Neural progenitor cell (in vitro differentiated cells): ENCODE data around the gene WNT2. TPM values are rescaled to one million over a fixed set of nuclear protein-coding genes. Genes with fewer than 3 reads are reported as not detected.

ENCODE experiments used
- DNase-seq: peaks from one replicate; pipeline ENCODE4 v3.0.0-alpha.2; 2016; ENCODE audit warnings: low spot score
- H2AFZ ChIP-seq: fragments of 200-600 bp; sonication (generic); replicated peaks from 2 replicates; pipeline ENCODE4 v1.6.1; 2016; ENCODE audit warnings: antibody characterized with exemption
- H3F3A ChIP-seq: fragments of 200-600 bp; sonication (generic); 2 replicates; pipeline ENCODE4 v1.6.1; 2016; ENCODE audit warnings: antibody characterized with exemption, low read depth
- H3K27ac ChIP-seq: fragments of 200-600 bp; sonication (generic); 2 replicates; pipeline ENCODE4 v1.5.1; 2016; ENCODE audit warnings: mild to moderate bottlenecking
- H3K27me3 ChIP-seq: fragments of 200-600 bp; sonication (generic); 2 replicates; pipeline ENCODE4 v1.6.1; 2016; ENCODE audit warnings: mild to moderate bottlenecking, moderate library complexity
- H3K36me3 ChIP-seq: fragments of 200-600 bp; sonication (generic); 2 replicates; pipeline ENCODE4 v1.5.1; 2016
- H3K4me1 ChIP-seq: fragments of 200-600 bp; sonication (generic); 2 replicates; pipeline ENCODE4 v1.6.1; 2016; ENCODE audit warnings: mixed run types
- H3K4me2 ChIP-seq: fragments of 200-600 bp; sonication (generic); 2 replicates; pipeline ENCODE4 v1.6.1; 2016
- H3K4me3 ChIP-seq: fragments of 200-600 bp; sonication (generic); 2 replicates; pipeline ENCODE4 v1.5.1; 2016
- H3K79me2 ChIP-seq: fragments of 200-600 bp; sonication (generic); 2 replicates; pipeline ENCODE4 v1.6.1; 2016; ENCODE audit warnings: low read depth
- H3K9ac ChIP-seq: fragments of 200-600 bp; sonication (generic); 2 replicates; pipeline ENCODE4 v1.6.1; 2016
- H3K9me3 ChIP-seq: fragments of 200-600 bp; sonication (generic); 2 replicates; pipeline ENCODE4 v1.5.1; 2016; ENCODE audit warnings: low read depth
- H4K20me1 ChIP-seq: fragments of 200-600 bp; sonication (generic); 2 replicates; pipeline ENCODE4 v1.6.1; 2016; ENCODE audit warnings: low read depth
- H3K27ac Mint-ChIP-seq: 3 replicates; pipeline ENCODE4 v1.8.0; 2021; ENCODE audit warnings: mixed read lengths
- H3K27me3 Mint-ChIP-seq: 2 replicates; pipeline ENCODE4 v1.8.0; 2022; ENCODE audit warnings: low read depth, mild to moderate bottlenecking, inconsistent platforms, moderate library complexity, mixed read lengths; ENCODE audit not compliant: insufficient read depth
- H3K36me3 Mint-ChIP-seq: 3 replicates; pipeline ENCODE4 v1.8.0; 2021; ENCODE audit warnings: mixed read lengths
- H3K4me1 Mint-ChIP-seq: 3 replicates; pipeline ENCODE4 v1.8.0; 2021; ENCODE audit warnings: mixed read lengths
- H3K4me3 Mint-ChIP-seq: 3 replicates; pipeline ENCODE4 v1.8.0; 2021; ENCODE audit warnings: mild to moderate bottlenecking, moderate library complexity, mixed read lengths
- H3K9me3 Mint-ChIP-seq: 3 replicates; pipeline ENCODE4 v1.8.0; 2020; ENCODE audit warnings: mixed read lengths
- CTCF ChIP-seq: fragments of 200-600 bp; sonication (generic); IDR thresholded peaks from 2 replicates; pipeline ENCODE4 v1.5.1; 2017; ENCODE audit warnings: antibody characterized with exemption, mild to moderate bottlenecking
- EZH2 ChIP-seq: fragments of 200-600 bp; sonication (generic); IDR thresholded peaks from 2 replicates; pipeline ENCODE4 v1.6.1; 2017; ENCODE audit warnings: antibody characterized with exemption, mild to moderate bottlenecking, moderate library complexity
- EZH2phosphoT487 ChIP-seq: fragments of 200-600 bp; sonication (generic); IDR thresholded peaks from 2 replicates; pipeline ENCODE4 v1.6.1; 2017; ENCODE audit warnings: antibody characterized with exemption
- total RNA-seq: library from RNA; depleted of rRNA; stranded (reverse); fragments of >200 nt; gene quantifications from 2 replicates; pipeline ENCODE4 v1.2.3, GENCODE V29; 2015; ENCODE audit warnings: low replicate concordance

Gene WNT2
- total RNA-seq, 1 donor from 2014 or later, result not detected

GRCh38 chr7:117347962-117348672, 25.3 kb upstream of the WNT2 start:
- Histone ChIP-seq H3K4me1 (peaks cover 21% of the 10 kb centered on the region), H3K9me3 (no peaks in the 10 kb centered on the region), H4K20me1 (no peaks in the 10 kb centered on the region), H3K9ac (no peak overlapping the region), H3K36me3 (no peaks in the 10 kb centered on the region), H2AFZ (no peak overlapping the region), H3K4me2 (no peak overlapping the region), H3K4me3 (no peak overlapping the region), H3K27ac (no peak overlapping the region), H3K79me2 (no peaks in the 10 kb centered on the region), H3F3A (peaks cover 4% of the 10 kb centered on the region), H3K27me3 (no peaks in the 10 kb centered on the region)
- Mint-ChIP-seq H3K36me3 (no peaks in the 10 kb centered on the region), H3K27ac (no peak overlapping the region), H3K4me1 (no peaks in the 10 kb centered on the region), H3K9me3 (no peaks in the 10 kb centered on the region), H3K27me3 (peaks cover 4% of the 10 kb centered on the region), H3K4me3 (no peak overlapping the region)
- DNase-seq, result no peak
- TF ChIP-seq EZH2phosphoT487 (no peak), EZH2 (no peak), CTCF (no peak)

GRCh38 chr7:117347480-117347879, 24.6 kb upstream of the WNT2 start:
- Histone ChIP-seq H2AFZ (no peak overlapping the region), H3K79me2 (no peaks in the 10 kb centered on the region), H3K4me2 (no peak overlapping the region), H3F3A (peaks cover 4% of the 10 kb centered on the region), H3K27me3 (no peaks in the 10 kb centered on the region), H3K9ac (no peak overlapping the region), H3K4me1 (peaks cover 21% of the 10 kb centered on the region), H3K36me3 (no peaks in the 10 kb centered on the region), H3K27ac (no peak overlapping the region), H3K4me3 (no peak overlapping the region), H3K9me3 (no peaks in the 10 kb centered on the region), H4K20me1 (no peaks in the 10 kb centered on the region)
- no peak for DNase-seq
- H3K4me1 Mint-ChIP-seq, result no peaks in the 10 kb centered on the region
- no peaks in the 10 kb centered on the region for H3K9me3 Mint-ChIP-seq
- TF ChIP-seq EZH2phosphoT487, result no peak
- no peak for TF ChIP-seq CTCF
- TF ChIP-seq EZH2, result no peak
- peaks cover 4% of the 10 kb centered on the region for H3K27me3 Mint-ChIP-seq
- H3K36me3 Mint-ChIP-seq, result no peaks in the 10 kb centered on the region
- no peak overlapping the region for H3K27ac Mint-ChIP-seq
- H3K4me3 Mint-ChIP-seq, result no peak overlapping the region

GRCh38 chr7:117346161-117346560, 23.3 kb upstream of the WNT2 start:
- H3K9me3 ChIP-seq, result no peaks in the 10 kb centered on the region
- DNase-seq, result no peak
- H2AFZ ChIP-seq, result no peak overlapping the region
- Mint-ChIP-seq H3K36me3 (no peaks in the 10 kb centered on the region), H3K27ac (no peak overlapping the region), H3K4me1 (no peaks in the 10 kb centered on the region), H3K27me3 (peaks cover 4% of the 10 kb centered on the region), H3K4me3 (no peak overlapping the region), H3K9me3 (no peaks in the 10 kb centered on the region)
- H4K20me1 ChIP-seq, result no peaks in the 10 kb centered on the region
- H3K27me3 ChIP-seq, result no peaks in the 10 kb centered on the region
- TF ChIP-seq EZH2phosphoT487 (no peak), CTCF (no peak), EZH2 (no peak)
- no peak overlapping the region for H3K9ac ChIP-seq
- peaks cover 21% of the 10 kb centered on the region for H3K4me1 ChIP-seq
- no peaks in the 10 kb centered on the region for H3K36me3 ChIP-seq
- no peak overlapping the region for H3K4me2 ChIP-seq
- H3K4me3 ChIP-seq, result no peak overlapping the region
- peaks cover 4% of the 10 kb centered on the region for H3F3A ChIP-seq
- no peaks in the 10 kb centered on the region for H3K79me2 ChIP-seq
- no peak overlapping the region for H3K27ac ChIP-seq
